SIG-M5 treated with dmso at 0.1 percent for 504 hours (cell line): Measurements from ENCODE around the gene ZNF778.
A peak's percentile ranks its signal among the peaks of the same experiment; 100 is the strongest.
"Not testable (repeated sequence)": the region's sequence is repeated elsewhere in the genome, so short reads cannot be mapped to it uniquely, and the experiment has no call there.

ENCODE experiments used
- DNase-seq: peaks from one replicate; lab custom pipeline; 2025; ENCODE audit not compliant: unreplicated experiment; lab: John Stamatoyannopoulos, UW

ZNF778 gene

GRCh38 chr16:89248196-89248982 is 30.9 kb downstream of the ZNF778 start:
- no peak for DNase-seq

DNA sequence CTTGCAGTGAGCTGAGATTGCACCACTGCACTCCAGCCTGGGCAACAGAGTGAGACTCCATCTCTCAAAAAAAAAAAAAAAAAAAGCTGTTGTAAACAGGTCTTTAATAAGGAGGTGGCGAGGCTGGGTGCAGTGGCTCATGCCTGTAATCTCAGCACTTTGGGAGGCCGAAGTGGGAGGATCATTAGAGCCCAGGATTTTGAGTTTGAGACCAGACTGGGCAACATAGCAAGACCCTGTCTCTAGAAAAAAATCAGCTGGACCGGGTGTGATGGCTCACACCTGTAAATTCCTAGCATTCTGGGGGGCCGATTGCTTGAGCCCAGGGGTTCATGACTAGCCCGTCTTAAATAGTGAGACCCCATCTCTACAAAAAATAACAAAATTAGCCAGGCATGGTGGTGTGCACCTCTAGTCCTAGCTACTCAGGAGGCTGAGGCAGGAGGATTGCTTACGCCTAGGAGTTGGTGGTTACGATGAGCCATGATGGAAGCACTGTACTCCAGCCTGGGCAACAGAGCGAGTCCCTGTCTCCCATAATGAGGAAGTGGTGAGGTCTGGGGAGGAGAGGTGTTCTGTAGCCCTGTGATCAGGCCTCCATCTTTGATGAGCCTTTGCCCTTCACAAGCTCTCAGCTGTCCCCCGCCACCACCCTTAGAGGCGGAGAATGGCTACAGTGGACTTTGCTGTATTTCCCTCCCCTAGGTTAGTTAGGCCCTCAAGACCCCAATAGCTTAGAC is 36.2 kb downstream of the ZNF778 start:
- peak; percentile 15 for DNase-seq

DNA sequence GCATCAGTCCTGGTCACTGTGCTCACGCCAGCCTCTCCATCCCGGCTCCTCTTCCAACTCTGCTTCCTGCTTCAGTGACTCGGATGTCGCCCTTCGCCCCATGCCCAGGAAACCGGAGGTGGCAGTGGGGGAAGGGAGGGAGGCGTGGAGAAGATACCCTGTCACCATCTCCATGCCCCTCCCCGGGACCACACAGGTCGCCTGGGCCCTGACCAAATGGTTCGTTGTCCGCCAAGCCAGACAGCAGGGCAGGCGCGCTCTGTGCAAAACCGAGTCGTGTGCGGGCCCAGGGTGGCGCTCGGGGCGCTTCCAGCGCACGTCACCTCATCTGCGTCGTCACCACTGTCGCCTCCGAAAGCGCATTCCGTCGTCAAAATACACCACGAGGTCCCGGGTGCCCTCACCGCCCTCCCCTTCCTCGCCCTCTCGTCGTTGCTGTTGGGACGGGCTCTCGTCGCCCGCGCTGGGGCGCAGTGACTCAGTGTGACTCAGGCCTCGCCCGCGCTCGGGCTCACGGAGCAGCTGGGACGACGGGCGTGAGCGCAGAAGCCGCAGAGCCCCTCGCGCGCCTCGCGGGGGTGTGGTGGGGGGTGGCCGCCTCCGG is 39.2 kb downstream of the ZNF778 start:
- DNase-seq, result no peak

DNA sequence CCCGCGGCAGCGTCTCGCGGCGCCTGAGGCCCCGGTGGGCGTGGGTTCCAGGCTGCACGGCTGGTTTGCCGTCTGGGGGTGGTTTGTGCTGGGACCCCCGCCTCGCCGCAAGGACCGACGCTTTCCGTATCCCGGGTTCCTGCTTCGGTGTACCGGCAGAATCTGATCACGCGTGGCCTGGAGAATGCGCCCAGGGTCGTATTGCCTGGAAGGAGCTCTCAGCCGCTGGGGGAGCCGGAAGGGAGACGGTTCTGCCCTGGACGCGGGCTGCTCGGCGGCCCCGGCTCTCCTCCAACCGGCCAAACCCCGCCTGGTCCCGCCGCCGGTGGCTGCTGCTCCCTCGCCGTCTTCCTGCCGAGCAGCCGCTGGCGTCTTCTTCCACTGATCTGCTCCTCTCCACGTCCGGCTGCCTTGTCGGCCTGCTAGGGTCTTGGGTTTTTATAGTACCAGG is 39.8 kb downstream of the ZNF778 start:
- DNase-seq, result no peak

DNA sequence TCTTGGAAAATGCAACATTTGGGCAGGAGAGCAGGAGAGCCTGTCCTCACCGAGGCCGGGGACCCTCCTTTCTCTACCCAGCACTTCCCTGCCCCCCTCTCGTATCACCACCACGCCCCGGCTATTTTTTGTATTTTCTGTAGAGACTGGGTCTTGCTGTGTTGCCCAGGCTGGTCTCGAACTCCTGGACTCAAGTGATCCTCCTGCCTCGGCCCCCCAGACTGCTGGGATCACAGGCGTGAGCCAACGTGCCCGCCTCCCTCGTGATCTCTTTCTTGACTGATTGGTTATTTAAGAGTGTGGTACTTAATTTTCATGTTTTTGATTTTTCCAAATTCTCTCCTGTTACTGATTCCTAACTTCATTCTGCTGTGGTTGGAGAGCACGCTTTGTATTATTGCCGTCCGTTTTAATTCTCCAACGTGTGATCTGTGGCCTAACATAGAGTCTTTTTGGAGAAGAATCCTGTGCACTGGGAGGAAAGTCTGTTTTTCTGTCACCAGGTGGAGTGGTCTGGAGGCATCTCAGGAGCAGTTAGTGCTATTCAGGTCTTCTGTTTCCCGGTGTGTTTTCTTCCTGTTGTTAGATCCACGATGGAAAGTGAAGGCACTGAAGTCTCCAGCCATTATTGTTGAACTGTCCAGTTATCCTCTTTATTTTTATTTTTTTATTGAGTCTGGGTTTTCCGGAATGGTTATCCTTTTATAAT is 40.4 kb downstream of the ZNF778 start:
- no peak for DNase-seq

DNA sequence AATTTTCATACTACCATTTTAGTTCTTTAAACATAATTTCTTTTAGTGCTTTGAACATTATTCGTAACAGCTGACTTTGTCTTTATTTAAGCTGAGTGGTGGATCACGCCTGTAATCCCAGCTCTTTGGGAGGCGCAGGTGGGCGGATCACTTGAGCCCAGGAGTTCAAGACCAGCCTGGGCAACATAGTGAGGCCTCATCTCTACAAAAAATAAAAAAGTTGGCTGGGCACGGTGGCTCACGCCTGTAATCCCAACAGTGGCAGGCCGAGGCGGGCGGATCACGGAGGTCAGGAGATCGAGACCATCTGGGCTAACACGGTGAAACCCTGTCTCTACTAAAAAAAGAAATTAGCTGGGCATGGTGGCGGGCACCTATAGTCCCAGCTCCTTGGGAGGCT is 42.4 kb downstream of the ZNF778 start:
- not testable (repeated sequence) for DNase-seq

GRCh38 chr16:89261691-89262563 is 44.4 kb downstream of the ZNF778 start:
- DNase-seq, result no peak

DNA sequence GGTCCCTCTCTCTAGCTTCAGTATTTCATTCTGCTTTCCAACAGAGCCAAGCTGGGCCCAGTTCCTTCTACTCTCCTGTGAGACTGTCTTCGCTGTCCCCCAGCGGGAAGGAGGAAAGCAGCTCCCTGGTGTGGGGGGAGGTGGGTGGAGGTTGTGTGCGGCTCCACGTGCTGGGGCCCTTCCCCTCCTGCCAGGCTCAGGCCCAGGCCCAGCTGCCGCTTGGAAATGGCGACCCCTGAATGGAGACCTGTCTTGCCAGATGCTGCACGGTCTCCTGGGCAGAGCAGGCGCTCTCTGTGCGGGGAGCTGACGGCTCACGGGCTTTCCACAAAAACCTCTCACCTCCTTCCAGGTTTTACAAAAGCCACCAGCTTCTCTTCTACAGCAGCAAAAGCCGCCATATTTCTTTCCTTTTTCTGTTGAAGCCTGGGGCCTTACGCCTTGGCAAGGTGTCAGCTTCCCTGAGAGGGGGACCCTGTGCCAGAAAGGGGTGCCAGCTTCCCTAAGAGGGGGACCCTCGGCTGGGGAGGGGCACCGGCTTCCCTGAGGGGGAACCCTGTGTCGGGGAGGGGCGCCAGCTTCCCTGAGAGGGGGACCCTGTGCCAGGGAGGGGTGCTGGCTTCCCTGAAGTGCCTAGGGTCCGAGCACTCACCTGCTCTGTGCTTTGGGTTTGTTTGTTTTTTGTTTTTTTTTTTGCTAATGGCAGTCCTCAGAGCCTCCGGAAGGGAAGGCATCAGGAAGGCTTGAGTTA is 47.5 kb downstream of the ZNF778 start:
- DNase-seq, result no peak

DNA sequence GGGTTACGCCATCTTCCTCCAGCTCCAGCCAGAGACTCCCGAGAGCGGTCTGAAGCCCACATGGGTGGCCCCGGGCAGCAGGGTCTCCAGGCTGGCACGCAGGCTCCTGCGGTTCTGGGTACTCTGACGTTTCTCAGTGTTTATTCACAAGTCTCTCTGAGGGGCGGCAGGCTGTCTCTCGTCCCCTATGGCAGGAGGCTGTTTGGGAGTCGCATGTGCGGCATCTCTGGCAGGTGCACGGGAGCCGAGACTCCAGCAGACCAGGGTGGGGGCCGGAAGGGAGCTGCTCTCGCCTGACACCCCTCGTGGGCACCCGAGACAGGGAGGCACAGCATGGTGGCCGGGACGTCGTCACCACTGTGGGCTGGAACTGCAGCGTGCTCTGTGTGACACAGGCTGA is 48.1 kb downstream of the ZNF778 start:
- no peak for DNase-seq

- no peak for DNase-seq
Observed at GRCh38 chr16:89266521-89267134, 49.1 kb downstream of the ZNF778 start.

- DNase-seq, result not testable (repeated sequence)
Observed at GRCh38 chr16:89267746-89268145, 50.2 kb downstream of the ZNF778 start.

DNA sequence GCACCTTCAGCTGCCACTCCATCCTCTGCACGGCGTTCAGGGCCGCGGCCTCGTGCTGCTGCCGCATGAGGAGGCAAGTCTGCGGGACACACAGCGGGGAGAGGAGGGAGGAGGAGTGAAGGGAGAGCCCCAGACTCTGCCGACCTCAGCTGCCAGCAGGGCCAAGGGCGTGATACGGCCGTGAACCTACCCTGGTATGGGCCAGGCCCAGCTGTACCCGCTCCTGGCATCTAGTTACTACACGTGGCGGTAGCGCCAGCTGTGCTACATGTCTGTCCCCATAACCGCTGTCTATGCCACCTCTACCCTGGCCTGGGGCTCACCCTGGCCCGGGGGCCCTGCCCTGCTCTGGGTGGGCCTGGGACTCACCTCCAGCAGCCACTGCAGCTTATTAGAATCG is 51.1 kb downstream of the ZNF778 start:
- no peak for DNase-seq

GRCh38 chr16:89268987-89269735 is 51.7 kb downstream of the ZNF778 start:
- peak; percentile 11 for DNase-seq

GRCh38 chr16:89269805-89270665 is 52.5 kb downstream of the ZNF778 start:
- DNase-seq, result no peak

- DNase-seq, result no peak
Observed at GRCh38 chr16:89270666-89271345, 53.3 kb downstream of the ZNF778 start.

GRCh38 chr16:89272631-89273030 is 55.1 kb downstream of the ZNF778 start:
- DNase-seq, result no peak
